ENCODE data around the gene PDAP1.
"Not testable (repeated sequence)": the region's sequence is repeated elsewhere in the genome, so short reads cannot be mapped to it uniquely, and the experiment has no call there.

PDAP1 gene

GRCh38 chr7:99357701-99358490 is 50.5 kb downstream of the PDAP1 start:
- H3K4me3 ChIP-seq (ENCODE audit: low read depth, low read length): no peak overlapping the region

- H3K4me3 ChIP-seq (ENCODE audit: low read depth, low read length): no peak overlapping the region
Measured at GRCh38 chr7:99355098-99355497, 53.3 kb downstream of the PDAP1 start.

DNA sequence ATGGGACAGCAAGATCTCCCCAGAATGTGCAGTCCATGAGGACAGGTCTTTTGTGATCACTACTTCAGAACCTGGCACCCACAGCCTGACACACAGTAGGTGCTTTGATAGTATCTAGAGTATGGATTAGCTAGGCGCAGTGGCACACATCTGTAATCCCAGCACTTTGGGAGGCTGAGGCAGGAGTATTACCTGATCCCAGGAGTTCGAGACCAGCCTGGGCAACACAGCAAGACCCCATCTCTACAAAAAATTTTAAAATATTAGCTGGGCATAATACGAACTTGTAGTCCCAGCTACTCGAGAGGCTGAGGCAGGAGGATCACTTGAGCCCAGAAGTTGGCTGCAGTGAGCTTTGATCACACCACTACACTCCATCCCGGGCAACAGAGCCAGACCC is 56.1 kb downstream of the PDAP1 start:
- no peak overlapping the region for H3K4me3 ChIP-seq (ENCODE audit: low read depth, low read length)

- H3K4me3 ChIP-seq (ENCODE audit: low read depth, low read length): not testable (repeated sequence)
Measured at GRCh38 chr7:99350641-99351040, 57.8 kb downstream of the PDAP1 start.

Measured in iPS-11a (cell line).